HepG2 (cell line): ENCODE measurements around the gene KCTD6. TPM values are rescaled to one million over a fixed set of nuclear protein-coding genes. Genes with fewer than 3 reads are reported as not detected.
A peak's percentile ranks its signal among the peaks of the same experiment; 100 is the strongest.

Experiments used
- CC2D1A ChIP-seq: sonication (generic); formaldehyde crosslinking; IDR thresholded peaks from 2 replicates; pipeline ENCODE4 v1.8.1; 2023; ENCODE audit warnings: mild to moderate bottlenecking, missing genetic modification reagents
- EZH2 ChIP-seq: conservative IDR thresholded peaks from 2 replicates; pipeline ENCODE4 v1.6.1; 2012; ENCODE audit warnings: mild to moderate bottlenecking, low read depth, low read length, moderate library complexity
- HHEX ChIP-seq: IDR thresholded peaks from 2 replicates; pipeline ENCODE4 v1.6.1; 2016; ENCODE audit warnings: control low read depth
- HNF4A ChIP-seq: sonication (generic); formaldehyde crosslinking; IDR thresholded peaks from 2 replicates; pipeline ENCODE4 v1.4.0; 2020; ENCODE audit warnings: missing genetic modification reagents
- MEIS1 ChIP-seq: sonication (generic); formaldehyde crosslinking; IDR thresholded peaks from 2 replicates; pipeline ENCODE4 v1.9.0; 2021; ENCODE audit warnings: mild to moderate bottlenecking, missing genetic modification reagents, moderate library complexity, borderline replicate concordance
- MLLT10 ChIP-seq: sonication (generic); formaldehyde crosslinking; IDR thresholded peaks from 2 replicates; pipeline ENCODE4 v1.4.0; 2020; ENCODE audit warnings: missing genetic modification reagents
- PHF8 ChIP-seq: sonication (generic); formaldehyde crosslinking; IDR thresholded peaks from 2 replicates; pipeline ENCODE4 v1.5.0; 2020; ENCODE audit warnings: missing genetic modification reagents
- RCOR2 ChIP-seq: IDR thresholded peaks from 2 replicates; pipeline ENCODE4 v1.6.1; 2016; ENCODE audit warnings: missing biosample characterization, missing genetic modification reagents
- RXRA ChIP-seq: sonication (generic); formaldehyde crosslinking; IDR thresholded peaks from 2 replicates; pipeline ENCODE4 v1.5.1; 2020; ENCODE audit warnings: missing genetic modification reagents
- SAP130 ChIP-seq: IDR thresholded peaks from 2 replicates; pipeline ENCODE4 v1.6.1; 2016; ENCODE audit warnings: low read depth
- SIN3B ChIP-seq: fragments of 150-350 bp; IDR thresholded peaks from 2 replicates; pipeline ENCODE4 v1.6.1; 2014; ENCODE audit warnings: low read length
- SRY ChIP-seq: sonication (generic); formaldehyde crosslinking; IDR thresholded peaks from 2 replicates; pipeline ENCODE4 v1.8.0; 2022; ENCODE audit warnings: mild to moderate bottlenecking, missing genetic modification reagents
- SYNCRIP ChIP-seq: fragments of 200-400 bp; formaldehyde crosslinking; IDR thresholded peaks from 2 replicates; pipeline ENCODE4 v1.6.1; 2018; ENCODE audit warnings: mild to moderate bottlenecking, low read depth, low read length; ENCODE audit not compliant: insufficient read depth
- ZBTB49 ChIP-seq: sonication (generic); formaldehyde crosslinking; IDR thresholded peaks from 2 replicates; pipeline ENCODE4 v1.4.0; 2020; ENCODE audit warnings: missing genetic modification reagents, borderline replicate concordance
- ZBTB7B ChIP-seq: sonication (generic); formaldehyde crosslinking; IDR thresholded peaks from 2 replicates; pipeline ENCODE4 v1.4.0; 2020; ENCODE audit warnings: missing genetic modification reagents
- ZMYM2 ChIP-seq: sonication (generic); formaldehyde crosslinking; IDR thresholded peaks from 2 replicates; pipeline ENCODE4 v1.8.0; 2022; ENCODE audit warnings: mild to moderate bottlenecking, missing genetic modification reagents
- ZNF264 ChIP-seq: sonication (generic); formaldehyde crosslinking; IDR thresholded peaks from 2 replicates; pipeline ENCODE4 v1.4.0; 2020; ENCODE audit warnings: missing genetic modification reagents
- ZNF296 ChIP-seq: sonication (generic); formaldehyde crosslinking; conservative IDR thresholded peaks from 2 replicates; pipeline ENCODE4 v1.5.0; 2020; ENCODE audit warnings: mild to moderate bottlenecking, missing genetic modification reagents
- ZNF589 ChIP-seq: sonication (generic); formaldehyde crosslinking; conservative IDR thresholded peaks from 2 replicates; pipeline ENCODE4 v1.8.0; 2022; ENCODE audit warnings: mild to moderate bottlenecking, moderate library complexity, missing genetic modification reagents
- ZNF724P ChIP-seq: sonication (generic); formaldehyde crosslinking; IDR thresholded peaks from 2 replicates; pipeline ENCODE4 v1.8.0; 2022; ENCODE audit warnings: missing genetic modification reagents, borderline replicate concordance
- polyA plus RNA-seq, 8 experiments: library from polyadenylated mRNA; depleted of rRNA in 3 of 8; stranded (reverse) in 7 of 8; unstranded in 1 of 8; fragments of >200 nt; fragmentation: Illumina TruSeq in 4 of 8; extraction: Trizol in 4 of 8; gene quantifications; 2 replicates each; pipeline versions ENCODE4 v1.2.1 to v1.2.3, GENCODE V29; 2011 to 2016; ENCODE audit warnings: low read depth in 4 of 8, missing spikeins in 1 of 8, mixed read lengths in 1 of 8; ENCODE audit not compliant: insufficient read depth in 1 of 8
- total RNA-seq, 5 experiments: library from RNA; depleted of rRNA; stranded (reverse); fragments of >200 nt; fragmentation: Illumina TruSeq; extraction: Trizol; gene quantifications; 2 replicates each; pipeline ENCODE4 v1.2.3, GENCODE V29; 2016; ENCODE audit warnings: low read depth in 1 of 5
- TF ChIP-seq, protein P1 (sequence below): sonication (generic); formaldehyde crosslinking; IDR thresholded peaks from 2 replicates; pipeline ENCODE4 v1.4.0; 2020; ENCODE audit warnings: missing genetic modification reagents, mild to moderate bottlenecking, borderline replicate concordance
- TF ChIP-seq, protein P2 (sequence below): sonication (generic); formaldehyde crosslinking; IDR thresholded peaks from 2 replicates; pipeline ENCODE4 v1.5.0; 2020; ENCODE audit warnings: missing genetic modification reagents
- TF ChIP-seq, protein P3 (sequence below): sonication (generic); formaldehyde crosslinking; conservative IDR thresholded peaks from 2 replicates; pipeline ENCODE4 v1.4.0; 2020; ENCODE audit warnings: missing genetic modification reagents

Gene KCTD6
- total and polyA plus RNA-seq, 2 of the 13 experiments (the other 11 are each of a cell fraction or from before 2014, with no cell fraction given), result 13.4 to 14.2 TPM

GRCh38 chr3:58474967-58475578 lies 16.8 kb upstream of the KCTD6 start (continued):
- TF ChIP-seq, protein P1, sequence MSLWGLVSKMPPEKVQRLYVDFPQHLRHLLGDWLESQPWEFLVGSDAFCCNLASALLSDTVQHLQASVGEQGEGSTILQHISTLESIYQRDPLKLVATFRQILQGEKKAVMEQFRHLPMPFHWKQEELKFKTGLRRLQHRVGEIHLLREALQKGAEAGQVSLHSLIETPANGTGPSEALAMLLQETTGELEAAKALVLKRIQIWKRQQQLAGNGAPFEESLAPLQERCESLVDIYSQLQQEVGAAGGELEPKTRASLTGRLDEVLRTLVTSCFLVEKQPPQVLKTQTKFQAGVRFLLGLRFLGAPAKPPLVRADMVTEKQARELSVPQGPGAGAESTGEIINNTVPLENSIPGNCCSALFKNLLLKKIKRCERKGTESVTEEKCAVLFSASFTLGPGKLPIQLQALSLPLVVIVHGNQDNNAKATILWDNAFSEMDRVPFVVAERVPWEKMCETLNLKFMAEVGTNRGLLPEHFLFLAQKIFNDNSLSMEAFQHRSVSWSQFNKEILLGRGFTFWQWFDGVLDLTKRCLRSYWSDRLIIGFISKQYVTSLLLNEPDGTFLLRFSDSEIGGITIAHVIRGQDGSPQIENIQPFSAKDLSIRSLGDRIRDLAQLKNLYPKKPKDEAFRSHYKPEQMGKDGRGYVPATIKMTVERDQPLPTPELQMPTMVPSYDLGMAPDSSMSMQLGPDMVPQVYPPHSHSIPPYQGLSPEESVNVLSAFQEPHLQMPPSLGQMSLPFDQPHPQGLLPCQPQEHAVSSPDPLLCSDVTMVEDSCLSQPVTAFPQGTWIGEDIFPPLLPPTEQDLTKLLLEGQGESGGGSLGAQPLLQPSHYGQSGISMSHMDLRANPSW (CRISPR knock-in tag), result no peak
- TF ChIP-seq HHEX, result peak; percentile 61
- TF ChIP-seq, protein P2, sequence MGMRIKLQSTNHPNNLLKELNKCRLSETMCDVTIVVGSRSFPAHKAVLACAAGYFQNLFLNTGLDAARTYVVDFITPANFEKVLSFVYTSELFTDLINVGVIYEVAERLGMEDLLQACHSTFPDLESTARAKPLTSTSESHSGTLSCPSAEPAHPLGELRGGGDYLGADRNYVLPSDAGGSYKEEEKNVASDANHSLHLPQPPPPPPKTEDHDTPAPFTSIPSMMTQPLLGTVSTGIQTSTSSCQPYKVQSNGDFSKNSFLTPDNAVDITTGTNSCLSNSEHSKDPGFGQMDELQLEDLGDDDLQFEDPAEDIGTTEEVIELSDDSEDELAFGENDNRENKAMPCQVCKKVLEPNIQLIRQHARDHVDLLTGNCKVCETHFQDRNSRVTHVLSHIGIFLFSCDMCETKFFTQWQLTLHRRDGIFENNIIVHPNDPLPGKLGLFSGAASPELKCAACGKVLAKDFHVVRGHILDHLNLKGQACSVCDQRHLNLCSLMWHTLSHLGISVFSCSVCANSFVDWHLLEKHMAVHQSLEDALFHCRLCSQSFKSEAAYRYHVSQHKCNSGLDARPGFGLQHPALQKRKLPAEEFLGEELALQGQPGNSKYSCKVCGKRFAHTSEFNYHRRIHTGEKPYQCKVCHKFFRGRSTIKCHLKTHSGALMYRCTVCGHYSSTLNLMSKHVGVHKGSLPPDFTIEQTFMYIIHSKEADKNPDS, result no peak
- TF ChIP-seq ZBTB49, result no peak
- no peak for TF ChIP-seq PHF8 (CRISPR knock-in tag)
- no peak for TF ChIP-seq MEIS1 (CRISPR knock-in tag)
- no peak for TF ChIP-seq EZH2
- TF ChIP-seq HNF4A (CRISPR knock-in tag), result peak; percentile 95
- TF ChIP-seq SYNCRIP, result no peak
- peak; percentile 77; the same call in 1 of the 2 replicates for TF ChIP-seq RXRA (CRISPR knock-in tag)
- no peak for TF ChIP-seq ZNF296 (CRISPR knock-in tag)
- peak; percentile 37; the same call in 1 of the 2 replicates for TF ChIP-seq SAP130
- no peak for TF ChIP-seq ZBTB7B (CRISPR knock-in tag)
- TF ChIP-seq ZNF724P (CRISPR knock-in tag), result no peak
- TF ChIP-seq RCOR2, result peak; percentile 60; the same call in 1 of the 2 replicates
- no peak for TF ChIP-seq SIN3B
- no peak for TF ChIP-seq SRY (CRISPR knock-in tag)
- no peak for TF ChIP-seq MLLT10 (CRISPR knock-in tag)
- TF ChIP-seq ZNF264 (CRISPR knock-in tag), result no peak
- TF ChIP-seq CC2D1A (CRISPR knock-in tag), result no peak
- peak; percentile 71; the same call in 1 of the 2 replicates for TF ChIP-seq ZMYM2 (CRISPR knock-in tag)
- TF ChIP-seq ZNF589 (CRISPR knock-in tag), result 0 out of 2 replicates have a peak, but pooled peaks have one; percentile 25
- TF ChIP-seq, protein P3, sequence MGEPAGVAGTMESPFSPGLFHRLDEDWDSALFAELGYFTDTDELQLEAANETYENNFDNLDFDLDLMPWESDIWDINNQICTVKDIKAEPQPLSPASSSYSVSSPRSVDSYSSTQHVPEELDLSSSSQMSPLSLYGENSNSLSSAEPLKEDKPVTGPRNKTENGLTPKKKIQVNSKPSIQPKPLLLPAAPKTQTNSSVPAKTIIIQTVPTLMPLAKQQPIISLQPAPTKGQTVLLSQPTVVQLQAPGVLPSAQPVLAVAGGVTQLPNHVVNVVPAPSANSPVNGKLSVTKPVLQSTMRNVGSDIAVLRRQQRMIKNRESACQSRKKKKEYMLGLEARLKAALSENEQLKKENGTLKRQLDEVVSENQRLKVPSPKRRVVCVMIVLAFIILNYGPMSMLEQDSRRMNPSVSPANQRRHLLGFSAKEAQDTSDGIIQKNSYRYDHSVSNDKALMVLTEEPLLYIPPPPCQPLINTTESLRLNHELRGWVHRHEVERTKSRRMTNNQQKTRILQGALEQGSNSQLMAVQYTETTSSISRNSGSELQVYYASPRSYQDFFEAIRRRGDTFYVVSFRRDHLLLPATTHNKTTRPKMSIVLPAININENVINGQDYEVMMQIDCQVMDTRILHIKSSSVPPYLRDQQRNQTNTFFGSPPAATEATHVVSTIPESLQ (CRISPR knock-in tag), result no peak
